ENCODE results near the gene CTIF.

CTIF gene

DNA sequence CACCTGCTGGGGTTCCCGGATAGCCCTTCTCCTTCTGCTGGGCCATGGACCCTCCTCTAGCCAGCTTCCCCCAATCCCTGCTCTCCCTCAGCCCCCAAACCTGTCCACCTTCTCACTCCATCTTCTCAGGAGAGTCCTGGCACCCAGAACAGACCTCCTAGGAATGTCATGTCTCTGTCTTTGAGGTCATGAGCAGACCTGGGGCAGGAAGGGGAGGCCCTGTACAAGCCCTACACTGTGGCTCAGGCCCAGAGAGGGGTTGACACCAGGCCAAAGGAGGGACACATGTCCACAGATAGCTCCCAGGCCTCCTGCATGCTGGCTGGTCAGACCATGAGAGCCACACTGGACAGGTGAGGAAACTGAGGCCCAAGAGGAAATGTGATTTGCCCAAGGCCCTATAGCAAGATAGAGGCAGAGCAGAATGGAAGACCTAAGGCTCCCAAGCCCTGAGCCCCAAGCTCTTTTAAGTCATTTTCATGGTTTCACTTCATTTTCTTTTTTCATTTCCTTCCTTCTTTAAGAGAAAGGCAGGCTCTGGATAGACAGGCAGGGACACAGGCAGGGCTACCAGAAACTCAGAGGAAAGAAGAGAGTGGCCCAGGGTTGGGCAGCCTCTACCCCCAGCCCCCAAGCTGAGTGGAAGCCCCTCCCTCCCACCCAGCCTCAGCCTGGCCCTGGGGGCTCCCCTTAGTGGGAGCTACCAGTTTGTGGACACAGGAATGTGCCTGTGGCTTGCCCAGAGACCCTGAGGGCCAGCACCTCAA, 252.2 kb downstream of the CTIF start:
- FAIRE-seq (peak; percentile 40), DNase-seq (ENCODE audit: insufficient read length) (no peak)
- TF ChIP-seq TAF1 (IDR thresholded peaks at IDR 0.05; ENCODE audit: borderline replicate concordance, low read depth, low read length) = no peak
- TF ChIP-seq POLR2A (IDR thresholded peaks at IDR 0.05; ENCODE audit: low read depth, low read length) = no peak
- TF ChIP-seq POLR2AphosphoS5 (IDR thresholded peaks at IDR 0.05; ENCODE audit: low read depth, low read length) = no peak

DNA sequence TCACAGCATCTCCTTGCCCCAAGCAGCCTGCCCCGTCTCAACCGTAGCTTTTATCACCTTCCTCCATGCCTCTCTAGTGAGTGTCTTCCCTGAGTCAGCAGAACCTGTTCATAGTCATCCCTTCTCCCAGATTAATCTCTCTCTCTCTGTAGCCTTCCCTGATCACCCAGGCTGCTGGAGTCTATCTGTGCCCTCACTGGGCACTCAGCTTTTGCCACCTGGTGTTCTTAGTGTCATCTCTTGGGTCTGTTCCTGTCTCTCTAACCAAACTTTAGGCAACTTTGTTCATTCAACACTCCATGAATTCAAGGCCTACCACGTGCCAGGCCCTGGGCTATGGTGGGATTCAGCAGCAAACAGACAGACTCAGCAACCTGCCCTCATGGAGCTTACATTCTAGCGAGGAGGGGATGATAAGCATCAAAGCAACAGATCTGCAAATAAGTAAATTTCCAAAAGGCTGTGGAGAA, 252.8 kb downstream of the CTIF start:
- FAIRE-seq (peak; percentile 66), DNase-seq (ENCODE audit: insufficient read length) (no peak)
- TF ChIP-seq POLR2AphosphoS5 (IDR thresholded peaks at IDR 0.05; ENCODE audit: low read depth, low read length) = no peak
- TF ChIP-seq POLR2A (IDR thresholded peaks at IDR 0.05; ENCODE audit: low read depth, low read length) = no peak
- TF ChIP-seq TAF1 (IDR thresholded peaks at IDR 0.05; ENCODE audit: borderline replicate concordance, low read depth, low read length) = no peak

DNA sequence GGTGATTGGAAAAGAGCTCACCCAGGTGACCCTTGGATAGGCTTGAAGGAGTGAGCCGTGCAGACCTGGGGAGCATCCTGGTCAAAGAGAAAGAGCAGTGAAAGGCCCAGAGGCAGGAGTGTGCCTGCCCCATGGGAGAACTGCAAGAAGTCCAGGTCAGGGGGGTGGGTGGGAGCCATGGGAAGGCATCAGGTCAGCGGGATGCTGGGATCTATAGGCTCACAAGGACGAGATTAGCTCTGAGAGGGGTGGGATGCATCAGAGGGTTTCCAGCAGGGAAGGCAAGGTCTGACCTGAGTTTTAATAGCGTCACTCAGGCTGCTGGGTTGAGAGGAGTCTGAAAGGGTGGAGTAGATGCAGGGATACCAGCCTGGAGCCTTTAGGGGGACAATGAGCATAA, 253.3 kb downstream of the CTIF start:
- TF ChIP-seq POLR2A (IDR thresholded peaks at IDR 0.05; ENCODE audit: low read depth, low read length) = no peak
- TF ChIP-seq POLR2AphosphoS5 (IDR thresholded peaks at IDR 0.05; ENCODE audit: low read depth, low read length) = no peak
- TF ChIP-seq TAF1 (IDR thresholded peaks at IDR 0.05; ENCODE audit: borderline replicate concordance, low read depth, low read length) = no peak
- FAIRE-seq (peak; percentile 9), DNase-seq (ENCODE audit: insufficient read length) (no peak)

DNA sequence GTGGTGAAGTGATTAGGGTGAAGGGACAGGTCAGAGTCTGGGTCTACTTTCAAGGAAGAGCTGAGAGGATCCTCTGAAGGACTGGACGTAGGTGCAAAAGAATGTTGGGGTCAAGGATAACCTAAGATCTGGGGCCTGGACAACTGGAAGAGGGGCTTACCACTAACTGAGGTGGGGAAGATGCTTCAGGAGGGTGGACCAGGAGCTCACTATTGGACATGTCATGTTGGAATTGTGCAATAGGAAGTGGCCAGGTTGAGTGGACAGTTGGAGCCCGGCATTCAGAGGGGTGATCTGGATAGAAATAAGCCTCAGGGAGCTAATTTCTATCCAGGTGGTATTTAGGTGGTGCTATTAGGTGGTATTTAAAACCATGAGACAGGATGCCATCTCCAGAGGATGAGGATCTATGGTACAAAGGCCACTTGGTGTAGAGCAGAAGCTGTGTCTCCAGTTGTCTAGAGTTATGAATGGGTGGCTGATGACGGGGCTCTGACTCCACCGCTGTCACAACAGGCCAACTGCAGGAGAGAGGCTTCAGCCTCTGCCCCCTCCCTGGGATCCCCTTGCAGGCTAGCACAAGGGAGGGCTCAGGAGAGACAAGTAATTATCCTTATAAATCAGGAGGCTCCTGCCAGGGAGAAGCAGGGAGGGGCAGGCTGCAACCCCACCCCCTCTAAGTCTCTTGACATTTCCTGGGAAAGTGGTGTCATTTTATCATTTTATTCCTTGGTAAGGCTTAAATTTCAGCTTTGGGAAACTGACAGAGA, 254.0 kb downstream of the CTIF start:
- DNase-seq (ENCODE audit: insufficient read length) (no peak), FAIRE-seq (no peak)
- TF ChIP-seq TAF1 (IDR thresholded peaks at IDR 0.05; ENCODE audit: borderline replicate concordance, low read depth, low read length) = no peak
- TF ChIP-seq POLR2AphosphoS5 (IDR thresholded peaks at IDR 0.05; ENCODE audit: low read depth, low read length) = no peak

DNA sequence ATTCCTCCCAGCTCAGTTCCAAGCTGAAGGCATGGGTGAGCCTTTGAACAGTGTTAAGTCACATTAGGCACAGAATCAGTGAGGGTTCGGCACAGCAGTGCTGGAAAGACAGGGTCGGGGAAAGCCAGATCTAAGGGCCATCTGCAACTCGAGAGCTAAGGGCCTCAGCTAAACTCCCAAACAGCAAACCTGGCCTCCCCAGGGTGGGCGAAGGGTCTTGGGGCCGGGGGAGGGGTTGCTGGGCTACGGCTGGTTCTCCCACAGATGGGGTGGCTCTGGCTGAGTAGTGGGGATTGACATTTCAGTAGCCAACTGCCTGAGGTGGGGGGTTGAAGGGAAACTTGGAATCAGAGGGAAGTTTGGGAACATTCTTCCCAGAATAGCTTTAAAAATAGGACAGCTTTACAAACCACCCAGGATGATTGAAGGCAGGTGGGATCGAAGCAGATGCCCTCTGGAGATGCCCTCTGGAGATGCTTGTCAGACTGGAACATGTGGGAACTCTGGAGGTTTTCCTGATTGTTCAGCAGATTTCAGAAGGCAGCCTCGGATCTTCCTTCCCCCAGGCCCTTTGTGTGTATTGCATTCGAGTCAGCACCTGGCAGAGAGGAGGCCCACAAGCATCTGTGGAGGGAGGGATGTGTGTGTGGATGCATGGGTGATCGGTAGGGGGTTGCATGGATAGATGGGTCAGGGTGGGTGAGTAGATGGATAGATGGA, 255.6 kb downstream of the CTIF start:
- FAIRE-seq = no peak
- TF ChIP-seq TAF1 (IDR thresholded peaks at IDR 0.05; ENCODE audit: borderline replicate concordance, low read depth, low read length) = no peak
- no peak for TF ChIP-seq POLR2A (IDR thresholded peaks at IDR 0.05; ENCODE audit: low read depth, low read length)
- TF ChIP-seq POLR2AphosphoS5 (IDR thresholded peaks at IDR 0.05; ENCODE audit: low read depth, low read length) = no peak
- no peak for DNase-seq (ENCODE audit: insufficient read length)

DNA sequence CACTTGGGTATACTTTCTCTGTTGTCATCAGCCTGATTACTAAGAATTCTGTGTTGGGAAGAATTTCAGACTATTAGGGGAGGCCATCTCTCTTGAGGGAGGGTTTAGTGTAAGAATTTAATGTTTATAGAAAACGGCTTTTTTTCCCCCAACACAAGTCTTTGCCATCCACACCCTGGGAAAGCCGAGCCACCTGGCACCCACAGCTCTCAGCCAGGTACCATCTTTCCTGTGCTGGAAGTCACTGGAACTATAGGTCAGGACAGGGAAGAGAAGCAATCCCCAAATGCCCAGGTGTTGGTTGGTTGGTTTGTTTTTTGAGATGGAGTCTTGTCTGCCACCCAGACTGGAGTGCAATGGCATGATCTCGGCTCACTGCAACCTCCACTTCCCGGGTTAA, 256.9 kb downstream of the CTIF start:
- no peak for TF ChIP-seq POLR2A (IDR thresholded peaks at IDR 0.05; ENCODE audit: low read depth, low read length)
- TF ChIP-seq POLR2AphosphoS5 (IDR thresholded peaks at IDR 0.05; ENCODE audit: low read depth, low read length) = no peak
- no peak for TF ChIP-seq TAF1 (IDR thresholded peaks at IDR 0.05; ENCODE audit: borderline replicate concordance, low read depth, low read length)
- FAIRE-seq (no peak), DNase-seq (ENCODE audit: insufficient read length) (no peak)

DNA sequence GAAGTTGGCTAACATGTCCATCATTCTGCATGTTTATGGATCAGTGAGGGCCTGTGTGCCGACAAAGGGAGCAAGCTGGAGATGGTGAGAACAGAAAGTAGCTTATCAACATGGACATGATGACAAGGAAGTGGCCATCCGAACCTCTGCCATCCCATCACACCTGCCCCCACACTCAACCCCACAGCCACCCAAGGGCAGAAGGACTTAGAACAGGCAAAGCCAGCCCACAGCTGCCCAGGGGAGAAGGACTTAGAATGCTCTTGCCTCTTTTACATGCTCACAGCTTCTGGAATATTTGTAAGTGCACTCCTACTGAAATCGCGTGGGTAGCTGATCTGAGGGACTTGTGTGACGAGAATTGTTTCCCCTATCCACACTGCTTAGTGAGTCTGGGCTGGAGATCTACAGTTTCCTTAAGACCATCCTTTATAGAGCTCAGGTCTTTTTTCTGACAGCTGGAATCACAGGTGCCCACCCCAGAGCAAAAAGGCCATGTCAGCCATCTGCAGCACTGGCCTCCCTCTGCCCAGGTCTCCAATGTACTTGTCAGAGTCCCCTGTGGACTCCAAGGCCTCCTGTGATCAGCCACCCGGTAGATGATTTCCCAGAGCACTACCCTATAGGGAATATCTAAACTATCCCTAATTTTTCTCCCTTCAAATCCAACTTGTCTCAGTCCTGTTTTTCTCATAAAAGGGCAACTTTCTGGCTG, 257.8 kb downstream of the CTIF start:
- DNase-seq (ENCODE audit: insufficient read length) (no peak), FAIRE-seq (no peak)
- TF ChIP-seq TAF1 (IDR thresholded peaks at IDR 0.05; ENCODE audit: borderline replicate concordance, low read depth, low read length) (no peak), POLR2A (IDR thresholded peaks at IDR 0.05; ENCODE audit: low read depth, low read length) (no peak), POLR2AphosphoS5 (IDR thresholded peaks at IDR 0.05; ENCODE audit: low read depth, low read length) (no peak)

DNA sequence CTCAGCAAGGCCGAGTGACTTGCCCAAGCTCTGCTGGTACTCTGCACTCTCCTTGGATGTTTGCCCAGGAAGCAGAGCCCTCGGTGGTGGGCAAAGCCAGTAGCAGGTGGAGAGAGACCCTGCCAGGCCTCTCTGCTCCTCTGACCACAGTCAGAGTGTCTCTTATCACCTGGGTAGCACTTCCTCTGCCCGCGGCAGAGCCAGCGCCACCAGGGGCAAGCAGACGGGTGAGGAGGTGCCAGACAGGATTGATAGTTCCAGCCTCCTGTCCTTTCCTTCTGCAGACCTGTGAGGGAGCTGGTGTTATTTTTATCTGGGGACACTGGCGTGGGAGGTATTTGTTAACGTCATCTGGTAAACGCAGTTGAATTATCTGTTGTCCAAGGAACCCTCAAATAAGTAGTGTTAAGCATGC, 259.0 kb downstream of the CTIF start:
- no peak for TF ChIP-seq TAF1 (IDR thresholded peaks at IDR 0.05; ENCODE audit: borderline replicate concordance, low read depth, low read length)
- no peak for TF ChIP-seq POLR2A (IDR thresholded peaks at IDR 0.05; ENCODE audit: low read depth, low read length)
- TF ChIP-seq POLR2AphosphoS5 (IDR thresholded peaks at IDR 0.05; ENCODE audit: low read depth, low read length) = no peak
- FAIRE-seq = peak; percentile 70
- no peak for DNase-seq (ENCODE audit: insufficient read length)

DNA sequence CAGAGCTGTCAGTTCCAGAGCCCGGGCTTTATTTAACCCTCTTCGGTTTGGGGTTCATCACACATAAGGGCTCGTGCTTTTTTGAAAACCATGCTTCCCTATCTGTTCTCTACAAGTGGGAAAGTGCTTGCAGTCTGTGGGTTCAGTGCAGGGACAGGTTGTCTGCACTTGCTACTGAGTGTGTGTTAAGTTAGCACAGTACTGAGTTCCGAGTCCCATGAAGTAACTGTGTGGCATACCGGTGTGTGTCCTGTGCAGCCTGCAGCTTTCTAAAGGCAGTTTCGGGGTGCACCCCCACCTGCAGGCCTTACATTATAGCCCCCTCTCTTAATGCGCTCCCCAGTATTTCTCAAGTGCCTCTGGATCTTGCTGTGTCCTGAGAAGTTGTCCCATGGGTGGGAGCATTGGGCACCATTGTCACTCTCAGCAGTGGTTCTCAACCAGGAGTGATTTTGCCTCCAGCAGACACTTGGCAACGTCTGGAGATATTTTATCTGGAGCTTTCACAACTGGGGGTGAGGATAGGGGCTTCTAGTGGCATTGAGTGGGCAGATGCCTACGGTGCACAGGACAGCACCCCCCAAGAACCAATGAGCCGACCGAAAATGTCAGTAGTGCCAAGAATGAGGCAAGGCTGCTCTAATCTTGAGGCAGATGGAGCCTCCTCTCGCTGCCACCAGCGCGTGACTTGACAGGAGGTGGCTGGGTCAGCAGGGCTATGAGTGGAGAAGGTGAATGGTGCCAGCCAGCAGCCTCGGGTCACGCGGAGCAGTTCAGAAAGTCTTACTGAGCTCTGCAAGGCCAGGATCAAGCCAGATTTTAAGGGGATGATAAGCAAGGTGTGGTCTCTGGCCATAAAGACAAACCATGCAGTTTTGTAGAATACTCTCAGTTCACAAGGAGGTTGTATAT, 259.8 kb downstream of the CTIF start:
- FAIRE-seq (peak; percentile 61), DNase-seq (ENCODE audit: insufficient read length) (no peak)

DNA sequence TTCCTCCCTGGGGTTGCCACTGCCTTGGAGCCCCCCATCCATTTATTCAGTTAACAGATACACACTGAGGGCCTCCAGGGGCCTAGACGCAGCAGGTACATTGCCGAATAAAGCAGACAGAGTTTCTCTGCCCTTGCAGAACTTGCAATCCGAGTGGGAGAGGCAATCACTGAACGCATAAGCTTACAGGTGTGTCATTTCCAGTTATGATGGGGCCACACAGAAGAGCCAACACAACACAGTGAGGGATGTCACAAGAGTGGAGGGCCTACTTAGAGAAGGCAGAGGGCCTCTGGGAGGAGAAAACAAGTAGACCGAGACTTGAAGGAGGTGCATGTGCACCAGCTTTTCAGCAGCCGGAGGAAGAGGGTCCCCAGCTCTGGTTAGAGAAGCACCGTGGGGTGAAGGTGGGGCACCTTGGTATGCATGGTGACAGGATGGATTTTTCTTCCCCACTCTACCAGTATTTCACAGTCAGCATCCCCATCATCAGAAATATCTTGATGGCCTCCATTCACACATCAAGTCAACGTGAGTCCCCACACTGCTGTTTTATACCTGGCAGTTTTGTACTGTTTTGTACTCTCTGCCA, 261.0 kb downstream of the CTIF start:
- FAIRE-seq = no peak
- no peak for TF ChIP-seq POLR2A (IDR thresholded peaks at IDR 0.05; ENCODE audit: low read depth, low read length)
- TF ChIP-seq TAF1 (IDR thresholded peaks at IDR 0.05; ENCODE audit: borderline replicate concordance, low read depth, low read length) = no peak
- TF ChIP-seq POLR2AphosphoS5 (IDR thresholded peaks at IDR 0.05; ENCODE audit: low read depth, low read length) = no peak
- DNase-seq (ENCODE audit: insufficient read length) = no peak

More for the DNA sequence above, 259.8 kb downstream of the CTIF start:
- TF ChIP-seq POLR2AphosphoS5 (IDR thresholded peaks at IDR 0.05; ENCODE audit: low read depth, low read length) (no peak), POLR2A (IDR thresholded peaks at IDR 0.05; ENCODE audit: low read depth, low read length) (no peak), TAF1 (IDR thresholded peaks at IDR 0.05; ENCODE audit: borderline replicate concordance, low read depth, low read length) (no peak)
